Stimulated activated CD4-positive, alpha-beta T cell treated with anti-CD3 and anti-CD28 coated beads, Interleukin-4, amount 100 ng/mL, for 48 hours (primary cell): ENCODE data around the gene STXBP1.

Experiments used
- DNase-seq, 2 donors: peaks; one replicate each; pipeline ENCODE4 v3.0.0-alpha.2; 2020; ENCODE audit warnings: low read depth in 2 of 2

The STXBP1 gene

GRCh38 chr9:127734747-127735529, 122.9 kb downstream of the STXBP1 start, which contains the start of gene TOR2A:
Gene TOR2A, minus strand, starts transcription at chr9:127735294. Its CDS starts 24 bp downstream, at chr9:127735270.
- DNase-seq = peak; percentile 97 to 98

GRCh38 chr9:127735530-127736185, 123.6 kb downstream of the STXBP1 start:
- no peak for DNase-seq

GRCh38 chr9:127738666-127739065, 126.6 kb downstream of the STXBP1 start:
- DNase-seq = no peak

- DNase-seq = no peak
Measured at GRCh38 chr9:127739614-127740330, 127.7 kb downstream of the STXBP1 start.

GRCh38 chr9:127741831-127742434, 129.9 kb downstream of the STXBP1 start:
- DNase-seq = no peak
